B cell (primary cell): Measurements from ENCODE around the gene SLC23A2. TPM values are rescaled to one million over a fixed set of nuclear protein-coding genes. Genes with fewer than 3 reads are reported as not detected.

Source experiments
- ATAC-seq: fragments of 200-7000 bp; cut with Tn5 transposase; one replicate; pipeline ENCODE4 v1.10.0; 2021; ENCODE audit warnings: low read depth, mild to moderate bottlenecking, moderate number of reproducible peaks, moderate library complexity
- CTCF ChIA-PET: fragments of 350-600 bp; sonication (Branson Sonifier 250); formaldehyde crosslinking; loops from one replicate; lab custom pipeline; 2021; ENCODE audit warnings: antibody characterized with exemption, inconsistent platforms; lab: Charles Lee
- POLR2A ChIA-PET: fragments of 350-600 bp; sonication (Branson Sonifier 250); formaldehyde crosslinking; loops from one replicate; lab custom pipeline; 2021; ENCODE audit warnings: antibody characterized with exemption; lab: Charles Lee
- DNase-seq: peaks from one replicate; pipeline ENCODE4 v3.0.0; 2013
- H2AFZ ChIP-seq: 2 replicates; pipeline ENCODE4 v1.6.1; 2012; ENCODE audit warnings: mild to moderate bottlenecking, low read depth, low read length; ENCODE audit not compliant: insufficient read depth, poor library complexity, severe bottlenecking
- H3K27ac ChIP-seq, 2 donors: 1 replicate in 1 of 2; 2 replicates in 1 of 2; pipeline ENCODE4 v1.5.1; 2012 to 2013; ENCODE audit warnings: low read length in 2 of 2, mild to moderate bottlenecking in 2 of 2, moderate library complexity in 1 of 2
- H3K27me3 ChIP-seq, 4 experiments: fragments of 200-600 bp in 1 of 4; sonication (generic) in 1 of 4; replicated peaks in 1 of 4; 1 replicate in 2 of 4; 2 replicates in 2 of 4; pipeline versions ENCODE4 v1.6.1 to v1.7.0; 2013 to 2016; ENCODE audit warnings: low read length in 3 of 4, mild to moderate bottlenecking in 2 of 4, mixed read lengths in 1 of 4, moderate library complexity in 1 of 4; ENCODE audit not compliant: insufficient read depth in 4 of 4, control insufficient read depth in 3 of 4; ENCODE audit errors: control extremely low read depth in 1 of 4
- H3K36me3 ChIP-seq, 2 experiments: replicated peaks in 1 of 2; 1 replicate in 1 of 2; 2 replicates in 1 of 2; pipeline versions ENCODE4 v1.6.1 to v1.7.1; 2013; ENCODE audit warnings: low read length in 1 of 2; ENCODE audit not compliant: insufficient read depth in 2 of 2, control insufficient read depth in 1 of 2; ENCODE audit errors: control extremely low read depth in 1 of 2, extremely low read depth in 1 of 2
- H3K4me1 ChIP-seq, 2 donors: fragments of 200-600 bp in 1 of 2; sonication (generic) in 1 of 2; 1 replicate in 1 of 2; 2 replicates in 1 of 2; pipeline versions ENCODE4 v1.5.1 to v1.6.1; 2013 to 2017; ENCODE audit warnings: low read length in 2 of 2; ENCODE audit not compliant: control insufficient read depth in 2 of 2, insufficient read depth in 2 of 2
- H3K4me2 ChIP-seq: replicated peaks from 2 replicates; pipeline ENCODE3; 2012; ENCODE audit warnings: mild to moderate bottlenecking, low read depth, low read length; ENCODE audit not compliant: poor library complexity, severe bottlenecking
- H3K4me3 ChIP-seq, 5 experiments: fragments of 200-600 bp in 1 of 5; sonication (generic) in 1 of 5; 1 replicate in 3 of 5; 2 replicates in 2 of 5; pipeline versions ENCODE4 v1.5.1 to v1.7.0; 2011 to 2016; ENCODE audit warnings: low read length in 4 of 5, mild to moderate bottlenecking in 4 of 5, low read depth in 2 of 5, control low read depth in 1 of 5, moderate library complexity in 1 of 5; ENCODE audit not compliant: insufficient read depth in 1 of 5; ENCODE audit errors: control extremely low read depth in 1 of 5, extremely low read depth in 1 of 5
- H3K79me2 ChIP-seq: fragments of 200-600 bp; sonication (generic); one replicate; pipeline ENCODE4 v1.6.0; 2016; ENCODE audit warnings: low read length; ENCODE audit not compliant: control insufficient read depth, insufficient read depth
- H3K9ac ChIP-seq: fragments of 200-600 bp; sonication (generic); 2 replicates; pipeline ENCODE4 v1.6.1; 2017; ENCODE audit warnings: mild to moderate bottlenecking, low read length, moderate library complexity
- H3K9me3 ChIP-seq, 3 donors: one replicate each; pipeline versions ENCODE4 v1.6.1 to v1.7.1; 2013; ENCODE audit warnings: low read length in 2 of 3; ENCODE audit not compliant: control insufficient read depth in 2 of 3, insufficient read depth in 1 of 3; ENCODE audit errors: control extremely low read depth in 1 of 3
- H4K20me1 ChIP-seq: 2 replicates; pipeline ENCODE4 v1.6.0; 2012; ENCODE audit warnings: mild to moderate bottlenecking, low read length; ENCODE audit not compliant: insufficient read depth, control insufficient read depth, poor library complexity, severe bottlenecking
- H3K27ac Mint-ChIP-seq: one replicate; pipeline ENCODE4 v1.8.0; 2021; ENCODE audit warnings: mixed read lengths
- H3K27me3 Mint-ChIP-seq: one replicate; pipeline ENCODE4 v1.8.0; 2021; ENCODE audit warnings: mixed read lengths
- H3K4me1 Mint-ChIP-seq: one replicate; pipeline ENCODE4 v1.8.0; 2021; ENCODE audit warnings: mixed read lengths
- H3K4me3 Mint-ChIP-seq: one replicate; pipeline ENCODE4 v1.8.0; 2021; ENCODE audit warnings: mixed read lengths
- H3K9me3 Mint-ChIP-seq: one replicate; pipeline ENCODE4 v1.8.0; 2022; ENCODE audit warnings: mixed read lengths; ENCODE audit not compliant: insufficient read depth
- EZH2 ChIP-seq: IDR thresholded peaks from 2 replicates; pipeline ENCODE4 v1.6.1; 2012; ENCODE audit warnings: borderline replicate concordance, low read depth, mild to moderate bottlenecking, moderate library complexity, low read length; ENCODE audit not compliant: insufficient read depth, poor library complexity, severe bottlenecking
- WGBS: methylation state at CpG from one replicate; pipeline ENCODE4 v1.1.5; 2013; ENCODE audit warnings: missing lambda C conversion rate; ENCODE audit not compliant: insufficient coverage; 5-methylcytosine and 5-hydroxymethylcytosine counted together
- intact Hi-C: fragments of 100-400 bp; cut with micrococcal nuclease; formaldehyde crosslinking; loops from one replicate; pipeline ENCODE4 v1.10.0; 2022
- polyA minus RNA-seq: library from RNA; depleted of rRNA, polyadenylated mRNA; stranded (reverse); fragments of >200 nt; gene quantifications from 2 replicates; pipeline ENCODE4 v1.2.3, GENCODE V29; 2012
- polyA plus RNA-seq: library from polyadenylated mRNA; depleted of rRNA; stranded (reverse); fragments of >200 nt; gene quantifications from 2 replicates; pipeline ENCODE4 v1.2.3, GENCODE V29; 2012
- total RNA-seq, 2 donors: library from RNA; stranded (reverse); fragments of 120-200 nt in 1 of 2; gene quantifications; 1 replicate in 1 of 2; 2 replicates in 1 of 2; pipeline versions ENCODE4 v1.2.3 to v1.2.4, GENCODE V29; 2013 to 2022
- TF ChIP-seq, protein P1 (sequence below): fragments of 200-600 bp; IDR thresholded peaks from one replicate; pipeline ENCODE4 v1.8.0; 2022; ENCODE audit warnings: antibody characterized with exemption, mild to moderate bottlenecking

The SLC23A2 gene
- total RNA-seq = 70.7 and 75.2 TPM in 2 replicates
- total RNA-seq (2013) = 11.4 TPM
- polyA plus RNA-seq = 23.6 and 26.1 TPM in 2 replicates
- polyA minus RNA-seq = 18.3 and 22.5 TPM in 2 replicates

DNA sequence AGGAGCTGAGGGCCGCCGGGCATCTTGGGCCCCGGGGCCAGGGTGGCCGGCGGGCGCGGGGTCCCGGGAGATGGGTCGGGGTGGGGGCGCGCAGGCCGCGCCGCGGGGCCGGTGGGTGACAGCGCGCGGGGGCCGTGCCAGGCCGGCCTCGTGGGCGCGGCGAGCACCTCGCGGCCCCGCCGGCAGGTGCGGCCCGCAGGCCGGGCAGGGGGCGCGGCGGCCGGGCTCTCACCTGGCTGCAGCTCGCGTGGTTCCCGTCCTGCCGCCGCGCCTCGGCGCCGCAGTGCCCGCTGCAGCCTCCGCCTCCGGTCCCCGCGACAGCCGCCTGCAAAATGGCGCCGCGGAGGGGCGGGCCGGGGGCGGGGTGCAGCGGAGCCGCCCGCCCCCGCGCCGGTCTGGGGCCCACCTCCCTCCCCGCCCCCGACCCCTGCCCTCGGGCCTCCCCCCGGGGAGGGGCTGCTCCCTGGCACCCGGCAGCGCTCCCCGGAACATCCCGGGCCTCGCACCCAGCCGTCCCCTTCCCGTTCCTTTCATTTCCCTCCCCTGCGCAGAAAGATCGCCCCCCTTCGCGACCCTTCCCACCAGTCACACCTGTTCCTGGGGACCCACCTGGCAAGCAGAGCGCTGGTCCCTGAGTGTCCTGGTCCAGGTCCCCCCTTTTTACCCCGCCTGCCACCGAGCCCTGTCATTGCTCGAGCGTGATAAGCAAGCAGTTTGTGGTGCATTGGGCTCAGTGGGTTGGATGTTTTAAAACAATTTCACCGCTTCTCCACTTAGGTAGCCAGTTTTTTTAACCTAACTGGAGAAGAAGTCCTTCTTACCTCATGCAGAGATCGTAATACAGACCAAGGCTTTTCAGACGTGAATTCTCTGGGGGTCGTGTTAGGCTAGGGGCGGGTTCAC, at the start of gene SLC23A2:
Gene SLC23A2 (minus strand): TSS at position 337 of the 903 bp plus-strand sequence. CDS start 68,948 bp downstream, outside the sequence.
- Mint-ChIP-seq H3K9me3 (no peaks in the 10 kb centered on the region), H3K27ac (peak within 1 kb of the TSS; percentile 97), H3K4me3 (peak within 1 kb of the TSS; percentile 97), H3K27me3 (no peaks in the 10 kb centered on the region), H3K4me1 (peaks cover 37% of the 10 kb centered on the region)
- Histone ChIP-seq H3K36me3 (no peaks in the 10 kb centered on the region), H3K79me2 (peaks cover 45% of the 10 kb centered on the region), H3K9ac (peak within 1 kb of the TSS; percentile 79), H2AFZ (peak within 1 kb of the TSS; percentile 96), H3K9me3 (no peaks in the 10 kb centered on the region), H4K20me1 (peaks cover 5% of the 10 kb centered on the region), H3K4me1 (peaks cover 28 to 39% of the 10 kb centered on the region in 2 donors), H3K4me3 (peak within 1 kb of the TSS; percentile 51 to 81 (median 71)), H3K4me2 (peak within 1 kb of the TSS; percentile 92), H3K27ac (peak within 1 kb of the TSS; percentile 43 to 71), H3K27me3 (no peaks in the 10 kb centered on the region)
- ChIA-PET CTCF (interaction anchor here (0.9 to 1.4 kb wide), 3 partner anchors 55 to 187 kb away, joined by 3 to 7 read pairs (median 3); no protein-coding TSS in a partner anchor), POLR2A (interaction anchor here (0.8 to 1.6 kb wide), 2 partner anchors 12 to 28 kb away, joined by 4 to 6 read pairs; no protein-coding TSS in a partner anchor)
- intact Hi-C loops = loop anchor here (1.0 to 5.0 kb wide), 4 partner anchors 12 to 101 kb away; no protein-coding TSS in a partner anchor
- no peak for TF ChIP-seq EZH2
- TF ChIP-seq, protein P1, sequence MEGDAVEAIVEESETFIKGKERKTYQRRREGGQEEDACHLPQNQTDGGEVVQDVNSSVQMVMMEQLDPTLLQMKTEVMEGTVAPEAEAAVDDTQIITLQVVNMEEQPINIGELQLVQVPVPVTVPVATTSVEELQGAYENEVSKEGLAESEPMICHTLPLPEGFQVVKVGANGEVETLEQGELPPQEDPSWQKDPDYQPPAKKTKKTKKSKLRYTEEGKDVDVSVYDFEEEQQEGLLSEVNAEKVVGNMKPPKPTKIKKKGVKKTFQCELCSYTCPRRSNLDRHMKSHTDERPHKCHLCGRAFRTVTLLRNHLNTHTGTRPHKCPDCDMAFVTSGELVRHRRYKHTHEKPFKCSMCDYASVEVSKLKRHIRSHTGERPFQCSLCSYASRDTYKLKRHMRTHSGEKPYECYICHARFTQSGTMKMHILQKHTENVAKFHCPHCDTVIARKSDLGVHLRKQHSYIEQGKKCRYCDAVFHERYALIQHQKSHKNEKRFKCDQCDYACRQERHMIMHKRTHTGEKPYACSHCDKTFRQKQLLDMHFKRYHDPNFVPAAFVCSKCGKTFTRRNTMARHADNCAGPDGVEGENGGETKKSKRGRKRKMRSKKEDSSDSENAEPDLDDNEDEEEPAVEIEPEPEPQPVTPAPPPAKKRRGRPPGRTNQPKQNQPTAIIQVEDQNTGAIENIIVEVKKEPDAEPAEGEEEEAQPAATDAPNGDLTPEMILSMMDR = no peak
- DNase-seq (peak; percentile 73), ATAC-seq (peak; percentile 77)
- WGBS = 1% methylated on average over 82 of the region's 88 CpGs
